ENCODE data around the gene AP3S1.

DNA sequence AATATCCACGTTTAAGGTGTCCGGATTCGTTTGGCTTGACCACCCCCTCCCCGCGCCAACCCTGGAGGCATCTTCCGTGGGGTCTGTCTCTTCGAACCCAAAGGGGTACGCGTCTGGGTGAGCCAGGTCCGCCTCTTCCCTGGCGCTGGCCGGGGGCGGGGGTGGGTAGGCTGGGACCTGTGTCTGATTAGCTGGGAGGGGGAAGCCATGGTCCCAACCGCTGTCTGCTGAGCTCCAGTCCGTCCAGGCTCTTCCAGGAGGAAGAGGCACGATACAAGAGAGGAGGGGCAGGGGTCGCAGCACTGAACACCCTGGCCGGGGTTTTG, 120.5 kb downstream of the AP3S1 start, which contains the start of gene LVRN:
- TF ChIP-seq, protein P1, sequence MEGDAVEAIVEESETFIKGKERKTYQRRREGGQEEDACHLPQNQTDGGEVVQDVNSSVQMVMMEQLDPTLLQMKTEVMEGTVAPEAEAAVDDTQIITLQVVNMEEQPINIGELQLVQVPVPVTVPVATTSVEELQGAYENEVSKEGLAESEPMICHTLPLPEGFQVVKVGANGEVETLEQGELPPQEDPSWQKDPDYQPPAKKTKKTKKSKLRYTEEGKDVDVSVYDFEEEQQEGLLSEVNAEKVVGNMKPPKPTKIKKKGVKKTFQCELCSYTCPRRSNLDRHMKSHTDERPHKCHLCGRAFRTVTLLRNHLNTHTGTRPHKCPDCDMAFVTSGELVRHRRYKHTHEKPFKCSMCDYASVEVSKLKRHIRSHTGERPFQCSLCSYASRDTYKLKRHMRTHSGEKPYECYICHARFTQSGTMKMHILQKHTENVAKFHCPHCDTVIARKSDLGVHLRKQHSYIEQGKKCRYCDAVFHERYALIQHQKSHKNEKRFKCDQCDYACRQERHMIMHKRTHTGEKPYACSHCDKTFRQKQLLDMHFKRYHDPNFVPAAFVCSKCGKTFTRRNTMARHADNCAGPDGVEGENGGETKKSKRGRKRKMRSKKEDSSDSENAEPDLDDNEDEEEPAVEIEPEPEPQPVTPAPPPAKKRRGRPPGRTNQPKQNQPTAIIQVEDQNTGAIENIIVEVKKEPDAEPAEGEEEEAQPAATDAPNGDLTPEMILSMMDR (CRISPR knock-in tag; IDR thresholded peaks at IDR 0.05) = no peak
- TF ChIP-seq PITX1 (CRISPR knock-in tag; IDR thresholded peaks at IDR 0.05) (no peak), SMC3 (IDR thresholded peaks at IDR 0.05; ENCODE audit: low read length) (no peak), HDAC2 (CRISPR knock-in tag; IDR thresholded peaks at IDR 0.05) (no peak), ZNF33B (CRISPR knock-in tag; IDR thresholded peaks at IDR 0.05) (no peak), ZFX (CRISPR knock-in tag; IDR thresholded peaks at IDR 0.05; ENCODE audit: low read depth) (no peak), FOXA1 (IDR thresholded peaks at IDR 0.05) (no peak), FOXA1 (CRISPR knock-in tag; IDR thresholded peaks at IDR 0.05) (no peak), ZNF850 (CRISPR knock-in tag; conservative IDR thresholded peaks at IDR 0.05) (no peak), CREB1 (IDR thresholded peaks at IDR 0.05) (no peak), CREB1 (CRISPR knock-in tag; IDR thresholded peaks at IDR 0.05) (no peak)

All from HepG2 (cell line).